ELR (cell line): Measurements from ENCODE around the gene LMO7.
A peak's percentile ranks its signal among the peaks of the same experiment; 100 is the strongest.
"Not testable (repeated sequence)": the region's sequence is repeated elsewhere in the genome, so short reads cannot be mapped to it uniquely, and the experiment has no call there.

Experiments used
- DNase-seq: peaks from one replicate; pipeline ENCODE4 v3.0.0-alpha.2; 2015; ENCODE audit warnings: low read depth

LMO7 gene

GRCh38 chr13:75699062-75699461 lies 62.9 kb downstream of the LMO7 start:
- no peak for DNase-seq

GRCh38 chr13:75699717-75700116 lies 63.6 kb downstream of the LMO7 start:
- DNase-seq = not testable (repeated sequence)

DNA sequence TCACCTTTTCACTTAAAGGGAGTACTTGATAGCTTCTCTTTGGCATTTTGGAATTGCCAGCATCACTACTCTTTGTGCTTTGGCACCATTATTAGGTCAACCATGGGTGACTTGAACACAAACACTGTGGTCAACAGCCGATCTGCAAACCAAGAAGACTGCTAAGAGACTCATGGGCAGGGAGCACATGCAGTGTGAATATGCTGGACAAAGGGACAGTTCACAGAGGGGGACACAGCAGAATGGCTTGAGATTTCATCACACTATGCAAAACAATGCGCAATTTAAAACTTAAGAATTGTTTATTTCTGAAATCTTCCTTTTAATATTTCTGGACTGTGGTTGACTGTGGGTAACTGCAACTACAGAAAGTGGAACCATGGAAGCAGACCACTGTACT lies 64.4 kb downstream of the LMO7 start:
- no peak for DNase-seq

- no peak for DNase-seq
Measured at GRCh38 chr13:75702476-75702875, 66.3 kb downstream of the LMO7 start.

GRCh38 chr13:75703769-75704168 lies 67.6 kb downstream of the LMO7 start:
- DNase-seq = no peak

GRCh38 chr13:75704194-75704926 lies 68.2 kb downstream of the LMO7 start:
- peak; percentile 53 for DNase-seq

- no peak for DNase-seq
Measured at GRCh38 chr13:75704927-75705288, 68.8 kb downstream of the LMO7 start.

DNA sequence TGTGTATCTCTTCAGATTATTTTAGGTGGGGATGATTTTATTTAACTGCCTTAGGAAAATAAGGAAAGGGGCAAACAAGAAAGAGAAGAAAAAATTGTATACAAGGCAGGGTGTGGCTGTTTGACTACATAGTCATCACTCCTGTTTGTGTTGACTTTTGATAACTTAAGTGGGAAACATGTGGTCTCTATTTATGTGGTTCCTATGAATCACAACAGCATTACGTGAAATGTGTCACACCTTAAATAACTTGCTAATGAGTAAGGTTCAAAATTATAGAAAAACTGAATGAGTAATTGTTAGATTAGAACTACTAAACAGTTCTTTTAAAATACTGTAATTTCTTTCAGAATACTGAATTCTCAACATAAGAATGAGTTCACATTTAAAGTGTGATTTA lies 69.3 kb downstream of the LMO7 start:
- DNase-seq = peak; percentile 94

DNA sequence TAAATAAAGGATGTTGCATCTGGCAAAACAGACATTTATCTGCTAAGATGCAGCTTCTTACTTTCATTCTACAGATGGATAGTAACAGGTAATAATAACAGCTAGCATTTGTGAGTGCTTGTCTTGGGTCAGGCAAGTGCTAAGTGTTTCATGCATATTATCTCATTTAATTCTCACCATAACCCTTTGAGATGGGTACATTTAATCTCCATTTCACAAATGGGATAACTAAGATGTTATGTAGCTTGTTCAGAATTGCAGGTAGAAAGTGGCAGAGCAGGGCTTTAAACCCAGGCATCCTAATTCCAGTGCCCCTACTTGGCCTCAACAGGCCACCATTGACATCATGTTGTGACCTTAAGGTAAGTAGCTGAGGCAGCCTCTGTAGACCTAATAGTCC lies 69.8 kb downstream of the LMO7 start:
- DNase-seq = no peak

DNA sequence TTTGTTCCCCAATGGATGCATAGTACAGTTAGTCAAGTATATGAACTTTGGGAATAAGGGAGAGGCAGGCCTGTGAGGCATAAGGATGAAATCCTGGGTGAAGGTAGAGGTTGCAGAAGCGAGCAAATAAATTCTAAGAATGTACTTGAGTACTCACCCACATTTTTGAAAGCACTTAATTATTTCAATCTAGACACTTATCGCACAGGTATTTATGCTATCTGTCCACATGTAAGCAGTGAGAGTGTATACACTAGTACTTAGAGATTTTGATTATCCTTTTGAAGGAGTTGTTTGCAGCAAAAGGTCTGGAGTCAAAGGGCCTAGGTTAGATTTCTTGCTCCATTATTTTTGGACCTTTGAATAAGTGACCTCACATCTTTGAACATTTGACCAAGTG lies 77.7 kb downstream of the LMO7 start:
- DNase-seq = no peak

- peak; percentile 30 for DNase-seq
Measured at GRCh38 chr13:75715601-75716523, 79.7 kb downstream of the LMO7 start.

DNA sequence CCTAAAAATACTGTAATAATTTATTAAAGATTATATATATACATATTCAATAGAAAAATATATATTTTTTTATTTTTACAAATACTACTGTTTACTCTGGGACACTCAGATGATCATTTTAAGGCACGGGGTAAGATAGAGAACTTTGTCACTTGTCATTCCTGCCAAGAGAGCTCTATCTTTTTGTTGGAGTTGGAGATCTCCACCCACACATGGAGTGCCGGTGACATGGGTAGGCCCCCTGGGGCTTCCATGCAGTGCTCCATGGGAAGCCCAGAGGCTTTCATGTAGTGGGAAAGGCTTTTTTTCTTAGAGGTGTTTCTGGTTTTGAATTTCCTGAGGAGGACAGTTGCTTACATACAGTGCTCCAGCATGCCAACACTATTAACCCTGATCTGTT lies 81.4 kb downstream of the LMO7 start:
- DNase-seq = no peak

- no peak for DNase-seq
Measured at GRCh38 chr13:75721307-75721706, 85.2 kb downstream of the LMO7 start.

GRCh38 chr13:75723901-75724300 lies 87.8 kb downstream of the LMO7 start:
- DNase-seq = no peak

GRCh38 chr13:75724752-75725517 lies 88.8 kb downstream of the LMO7 start:
- no peak for DNase-seq

GRCh38 chr13:75725736-75726135 lies 89.6 kb downstream of the LMO7 start:
- no peak for DNase-seq

- DNase-seq = no peak
Measured at GRCh38 chr13:75726306-75726705, 90.2 kb downstream of the LMO7 start.

GRCh38 chr13:75733113-75733512 lies 97.0 kb downstream of the LMO7 start:
- not testable (repeated sequence) for DNase-seq

GRCh38 chr13:75736173-75736572 lies 100.0 kb downstream of the LMO7 start:
- DNase-seq = no peak

DNA sequence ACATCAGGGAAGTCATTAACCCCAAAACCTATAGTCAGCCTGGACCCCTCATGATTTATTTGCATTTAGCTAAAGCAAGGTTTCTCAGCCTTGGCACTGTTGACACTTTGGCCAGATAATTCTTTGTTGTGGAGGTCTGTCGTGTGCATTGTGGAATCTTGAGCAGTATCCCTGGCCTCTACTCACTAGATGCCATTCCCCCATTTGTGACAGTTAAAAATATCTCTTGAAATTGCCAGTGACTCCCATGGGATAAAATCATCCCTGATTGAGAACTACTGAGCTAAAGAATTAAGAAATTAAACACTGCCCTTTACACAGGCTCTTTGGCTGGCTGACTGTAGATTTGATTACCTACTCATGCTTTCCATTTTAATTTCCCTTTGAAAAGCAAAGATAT lies 102.7 kb downstream of the LMO7 start:
- DNase-seq = no peak

GRCh38 chr13:75739244-75739868 lies 103.2 kb downstream of the LMO7 start:
- DNase-seq = peak; percentile 48

GRCh38 chr13:75740031-75740430 lies 103.9 kb downstream of the LMO7 start:
- no peak for DNase-seq
